NCI-H748 (cell line): ENCODE measurements around the gene RNF39.
"Not testable (repeated sequence)": the region's sequence is repeated elsewhere in the genome, so short reads cannot be mapped to it uniquely, and the experiment has no call there.

ENCODE experiments used
- DNase-seq: peaks from one replicate; lab custom pipeline; 2025; ENCODE audit not compliant: unreplicated experiment; lab: John Stamatoyannopoulos, UW

Gene RNF39

GRCh38 chr6:30062471-30063178 is 12.9 kb downstream of the RNF39 start:
- DNase-seq: no peak

GRCh38 chr6:30061858-30062458 is 13.6 kb downstream of the RNF39 start:
- DNase-seq: peak; percentile 55

GRCh38 chr6:30061092-30061857 is 14.3 kb downstream of the RNF39 start, which contains the start of gene POLR1H:
TSS of gene POLR1H (plus strand) at chr6:30061265. CDS start at chr6:30061525, 260 bp downstream.
- peak; percentile 99 for DNase-seq

GRCh38 chr6:30060606-30061091 is 14.9 kb downstream of the RNF39 start:
- DNase-seq: peak; percentile 48

GRCh38 chr6:30055513-30055912 is 20.1 kb downstream of the RNF39 start:
- DNase-seq: no peak

- DNase-seq: no peak
These were observed 21.9 kb downstream of the RNF39 start for GRCh38 chr6:30053682-30054081.

- DNase-seq: no peak
These were observed 28.3 kb downstream of the RNF39 start for GRCh38 chr6:30047220-30047619.

GRCh38 chr6:30044630-30045029 is 30.9 kb downstream of the RNF39 start:
- DNase-seq: no peak

- no peak for DNase-seq
These were observed 31.8 kb downstream of the RNF39 start for GRCh38 chr6:30043744-30044143.

- no peak for DNase-seq
These were observed 32.7 kb downstream of the RNF39 start for GRCh38 chr6:30042914-30043313.

- DNase-seq: no peak
These were observed 33.1 kb downstream of the RNF39 start for GRCh38 chr6:30042476-30042875.

GRCh38 chr6:30041821-30042220 is 33.7 kb downstream of the RNF39 start:
- DNase-seq: no peak

GRCh38 chr6:30041221-30041620 is 34.3 kb downstream of the RNF39 start:
- no peak for DNase-seq

- DNase-seq: no peak
These were observed 38.3 kb downstream of the RNF39 start for GRCh38 chr6:30037182-30037788.

GRCh38 chr6:30035784-30036183 is 39.8 kb downstream of the RNF39 start:
- no peak for DNase-seq

- not testable (repeated sequence) for DNase-seq
These were observed 42.1 kb downstream of the RNF39 start for GRCh38 chr6:30033440-30033839.

- no peak for DNase-seq
These were observed 44.2 kb downstream of the RNF39 start for GRCh38 chr6:30031381-30031780.

- DNase-seq: no peak
These were observed 46.0 kb downstream of the RNF39 start for GRCh38 chr6:30029588-30029987.

- DNase-seq: no peak
These were observed 50.4 kb downstream of the RNF39 start for GRCh38 chr6:30025186-30025585.

GRCh38 chr6:30022712-30023111 is 52.9 kb downstream of the RNF39 start:
- DNase-seq: not testable (repeated sequence)

- DNase-seq: no peak
These were observed 53.4 kb downstream of the RNF39 start for GRCh38 chr6:30022189-30022588.
